Measurements from ENCODE around the gene RTKN. TPM values are rescaled to one million over a fixed set of nuclear protein-coding genes. Genes with fewer than 3 reads are reported as not detected.

RTKN gene
- total and polyA plus RNA-seq, 9 of the 15 experiments (the other 6 are each of a cell fraction or from before 2014, with no cell fraction given) = 0.14 to 6.9 (median 3.6) TPM

DNA sequence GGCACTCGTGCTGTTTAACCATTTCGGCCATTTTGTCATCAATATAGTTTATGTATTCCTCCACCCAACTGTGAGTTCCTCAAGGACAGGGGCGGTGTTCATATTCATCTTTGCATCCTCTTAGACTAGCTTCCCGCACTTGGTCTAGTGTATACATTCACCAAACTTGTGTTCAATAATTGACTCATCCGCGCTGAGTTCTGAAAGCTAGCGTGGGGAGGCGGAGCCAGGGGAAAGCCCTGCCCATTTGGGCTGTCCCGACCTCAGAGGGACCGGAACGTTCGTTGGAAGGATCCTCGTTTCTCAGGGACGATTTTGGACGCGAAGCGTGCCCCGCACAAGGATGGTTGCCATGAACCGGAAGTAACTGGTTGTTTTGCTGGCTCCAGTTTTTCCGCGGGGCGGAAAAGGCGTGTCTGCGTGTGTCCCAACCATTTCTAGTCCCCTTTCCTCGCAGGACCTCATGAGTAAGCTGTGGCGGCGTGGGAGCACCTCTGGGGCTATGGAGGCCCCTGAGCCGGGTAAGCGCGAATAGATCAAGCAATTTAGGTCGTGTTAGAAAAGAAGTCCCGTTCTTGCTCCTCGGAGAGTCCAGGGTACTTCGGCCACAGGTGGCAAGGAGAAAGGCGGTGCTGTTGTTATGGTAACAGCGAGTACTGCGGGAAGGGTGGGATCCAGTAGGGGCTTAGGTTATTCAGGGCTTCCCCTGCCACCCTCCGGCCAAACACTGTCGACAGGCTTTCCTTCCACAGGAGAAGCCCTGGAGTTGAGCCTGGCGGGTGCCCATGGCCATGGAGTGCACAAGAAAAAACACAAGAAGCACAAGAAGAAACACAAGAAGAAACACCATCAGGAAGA lies 13.1 kb upstream of the RTKN start, which contains the start of gene INO80B (continued):
- 0 out of 2 replicates have a peak, but pooled peaks have one; percentile 67 for TF ChIP-seq FOXK1 (CRISPR knock-in tag; IDR thresholded peaks at IDR 0.05; ENCODE audit: borderline replicate concordance)
- TF ChIP-seq ZNF197 (CRISPR knock-in tag; IDR thresholded peaks at IDR 0.05; ENCODE audit: low read depth) = no peak
- TF ChIP-seq, protein P1, sequence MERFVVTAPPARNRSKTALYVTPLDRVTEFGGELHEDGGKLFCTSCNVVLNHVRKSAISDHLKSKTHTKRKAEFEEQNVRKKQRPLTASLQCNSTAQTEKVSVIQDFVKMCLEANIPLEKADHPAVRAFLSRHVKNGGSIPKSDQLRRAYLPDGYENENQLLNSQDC (CRISPR knock-in tag; IDR thresholded peaks at IDR 0.05) = no peak
- TF ChIP-seq CHD2 (IDR thresholded peaks at IDR 0.05; ENCODE audit: low read depth, low read length) = peak; percentile 49; the same call in 1 of the 2 replicates
- TF ChIP-seq ZNF583 (CRISPR knock-in tag; IDR thresholded peaks at IDR 0.05) = no peak
- no peak; the same call in 1 of the 2 replicates for TF ChIP-seq ZKSCAN8 (CRISPR knock-in tag; IDR thresholded peaks at IDR 0.05)
- TF ChIP-seq, protein P2, sequence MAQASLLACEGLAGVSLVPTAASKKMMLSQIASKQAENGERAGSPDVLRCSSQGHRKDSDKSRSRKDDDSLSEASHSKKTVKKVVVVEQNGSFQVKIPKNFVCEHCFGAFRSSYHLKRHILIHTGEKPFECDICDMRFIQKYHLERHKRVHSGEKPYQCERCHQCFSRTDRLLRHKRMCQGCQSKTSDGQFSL (CRISPR knock-in tag; IDR thresholded peaks at IDR 0.05) = no peak
- TF ChIP-seq, protein P2 (tag; IDR thresholded peaks at IDR 0.05) = no peak
- TF ChIP-seq, protein P3, sequence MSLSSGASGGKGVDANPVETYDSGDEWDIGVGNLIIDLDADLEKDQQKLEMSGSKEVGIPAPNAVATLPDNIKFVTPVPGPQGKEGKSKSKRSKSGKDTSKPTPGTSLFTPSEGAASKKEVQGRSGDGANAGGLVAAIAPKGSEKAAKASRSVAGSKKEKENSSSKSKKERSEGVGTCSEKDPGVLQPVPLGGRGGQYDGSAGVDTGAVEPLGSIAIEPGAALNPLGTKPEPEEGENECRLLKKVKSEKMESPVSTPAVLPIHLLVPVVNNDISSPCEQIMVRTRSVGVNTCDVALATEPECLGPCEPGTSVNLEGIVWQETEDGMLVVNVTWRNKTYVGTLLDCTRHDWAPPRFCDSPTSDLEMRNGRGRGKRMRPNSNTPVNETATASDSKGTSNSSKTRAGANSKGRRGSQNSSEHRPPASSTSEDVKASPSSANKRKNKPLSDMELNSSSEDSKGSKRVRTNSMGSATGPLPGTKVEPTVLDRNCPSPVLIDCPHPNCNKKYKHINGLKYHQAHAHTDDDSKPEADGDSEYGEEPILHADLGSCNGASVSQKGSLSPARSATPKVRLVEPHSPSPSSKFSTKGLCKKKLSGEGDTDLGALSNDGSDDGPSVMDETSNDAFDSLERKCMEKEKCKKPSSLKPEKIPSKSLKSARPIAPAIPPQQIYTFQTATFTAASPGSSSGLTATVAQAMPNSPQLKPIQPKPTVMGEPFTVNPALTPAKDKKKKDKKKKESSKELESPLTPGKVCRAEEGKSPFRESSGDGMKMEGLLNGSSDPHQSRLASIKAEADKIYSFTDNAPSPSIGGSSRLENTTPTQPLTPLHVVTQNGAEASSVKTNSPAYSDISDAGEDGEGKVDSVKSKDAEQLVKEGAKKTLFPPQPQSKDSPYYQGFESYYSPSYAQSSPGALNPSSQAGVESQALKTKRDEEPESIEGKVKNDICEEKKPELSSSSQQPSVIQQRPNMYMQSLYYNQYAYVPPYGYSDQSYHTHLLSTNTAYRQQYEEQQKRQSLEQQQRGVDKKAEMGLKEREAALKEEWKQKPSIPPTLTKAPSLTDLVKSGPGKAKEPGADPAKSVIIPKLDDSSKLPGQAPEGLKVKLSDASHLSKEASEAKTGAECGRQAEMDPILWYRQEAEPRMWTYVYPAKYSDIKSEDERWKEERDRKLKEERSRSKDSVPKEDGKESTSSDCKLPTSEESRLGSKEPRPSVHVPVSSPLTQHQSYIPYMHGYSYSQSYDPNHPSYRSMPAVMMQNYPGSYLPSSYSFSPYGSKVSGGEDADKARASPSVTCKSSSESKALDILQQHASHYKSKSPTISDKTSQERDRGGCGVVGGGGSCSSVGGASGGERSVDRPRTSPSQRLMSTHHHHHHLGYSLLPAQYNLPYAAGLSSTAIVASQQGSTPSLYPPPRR (CRISPR knock-in tag; IDR thresholded peaks at IDR 0.05; ENCODE audit: borderline replicate concordance) = no peak
- peak; percentile 90 for TF ChIP-seq PHF20 (IDR thresholded peaks at IDR 0.05; ENCODE audit: partially characterized antibody)
- TF ChIP-seq PYGO2 (tag; IDR thresholded peaks at IDR 0.05) = no peak
- no peak for TF ChIP-seq ZNF140 (CRISPR knock-in tag; IDR thresholded peaks at IDR 0.05)
- TF ChIP-seq, protein P4, sequence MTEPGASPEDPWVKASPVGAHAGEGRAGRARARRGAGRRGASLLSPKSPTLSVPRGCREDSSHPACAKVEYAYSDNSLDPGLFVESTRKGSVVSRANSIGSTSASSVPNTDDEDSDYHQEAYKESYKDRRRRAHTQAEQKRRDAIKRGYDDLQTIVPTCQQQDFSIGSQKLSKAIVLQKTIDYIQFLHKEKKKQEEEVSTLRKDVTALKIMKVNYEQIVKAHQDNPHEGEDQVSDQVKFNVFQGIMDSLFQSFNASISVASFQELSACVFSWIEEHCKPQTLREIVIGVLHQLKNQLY (CRISPR knock-in tag; conservative IDR thresholded peaks at IDR 0.05) = 0 out of 4 replicates have a peak, but pooled peaks of 1 of the 2 experiments have one; percentile 46
- TF ChIP-seq NFATC3 (IDR thresholded peaks at IDR 0.05) = no peak
- no peak for TF ChIP-seq NR1H2 (CRISPR knock-in tag; IDR thresholded peaks at IDR 0.05)
- no peak for TF ChIP-seq KLF10 (CRISPR knock-in tag; IDR thresholded peaks at IDR 0.05)
- TF ChIP-seq, protein P5, sequence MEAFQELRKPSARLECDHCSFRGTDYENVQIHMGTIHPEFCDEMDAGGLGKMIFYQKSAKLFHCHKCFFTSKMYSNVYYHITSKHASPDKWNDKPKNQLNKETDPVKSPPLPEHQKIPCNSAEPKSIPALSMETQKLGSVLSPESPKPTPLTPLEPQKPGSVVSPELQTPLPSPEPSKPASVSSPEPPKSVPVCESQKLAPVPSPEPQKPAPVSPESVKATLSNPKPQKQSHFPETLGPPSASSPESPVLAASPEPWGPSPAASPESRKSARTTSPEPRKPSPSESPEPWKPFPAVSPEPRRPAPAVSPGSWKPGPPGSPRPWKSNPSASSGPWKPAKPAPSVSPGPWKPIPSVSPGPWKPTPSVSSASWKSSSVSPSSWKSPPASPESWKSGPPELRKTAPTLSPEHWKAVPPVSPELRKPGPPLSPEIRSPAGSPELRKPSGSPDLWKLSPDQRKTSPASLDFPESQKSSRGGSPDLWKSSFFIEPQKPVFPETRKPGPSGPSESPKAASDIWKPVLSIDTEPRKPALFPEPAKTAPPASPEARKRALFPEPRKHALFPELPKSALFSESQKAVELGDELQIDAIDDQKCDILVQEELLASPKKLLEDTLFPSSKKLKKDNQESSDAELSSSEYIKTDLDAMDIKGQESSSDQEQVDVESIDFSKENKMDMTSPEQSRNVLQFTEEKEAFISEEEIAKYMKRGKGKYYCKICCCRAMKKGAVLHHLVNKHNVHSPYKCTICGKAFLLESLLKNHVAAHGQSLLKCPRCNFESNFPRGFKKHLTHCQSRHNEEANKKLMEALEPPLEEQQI (IDR thresholded peaks at IDR 0.05) = peak; percentile 52; the same call in 1 of the 2 replicates

All from K562 (cell line).